ENCODE results near the gene SCP2.

- no peak for TF ChIP-seq CTCF (IDR thresholded peaks at IDR 0.05; ENCODE audit: low read length)
- TF ChIP-seq EZH2 (IDR thresholded peaks at IDR 0.05; ENCODE audit: borderline replicate concordance, low read length), result no peak
Measured at GRCh38 chr1:53070621-53071020, 143.5 kb downstream of the SCP2 start.
